Panc1 (cell line): Measurements from ENCODE around the gene HAUS1. TPM values are rescaled to one million over a fixed set of nuclear protein-coding genes. Genes with fewer than 3 reads are reported as not detected.

Experiments used
- ATAC-seq: fragments of 200-7000 bp; cut with Tn5 transposase; 2 replicates; pipeline ENCODE4 v1.9.1; 2020; ENCODE audit warnings: mild to moderate bottlenecking, moderate library complexity
- BruUV-seq: library from RNA; stranded (reverse); fragments of 400-500 nt; replicated peaks from 2 replicates; lab custom pipeline; 2021; lab: Mats Ljungman, UMichigan
- CTCF ChIA-PET: fragments of 300-600 bp; sonication (Branson Sonifier 250); formaldehyde crosslinking; loops from one replicate; lab custom pipeline; 2022; ENCODE audit warnings: antibody characterized with exemption; lab: Charles Lee
- POLR2A ChIA-PET: fragments of 300-600 bp; sonication (Branson Sonifier 250); formaldehyde crosslinking; loops from one replicate; lab custom pipeline; 2022; ENCODE audit warnings: antibody characterized with exemption; lab: Charles Lee
- DNase-seq: peaks from one replicate; pipeline ENCODE4 v3.0.0-alpha.2; 2010; ENCODE audit warnings: low read depth, low spot score
- H3K27ac ChIP-seq: 2 replicates; pipeline ENCODE4 v1.5.1; 2011; ENCODE audit warnings: mild to moderate bottlenecking, low read length, inconsistent platforms
- H3K27me3 ChIP-seq: fragments of 200-500 bp; sonication (Bioruptor generic); 2 replicates; pipeline ENCODE4 v1.6.0; 2014; ENCODE audit warnings: low read length, inconsistent platforms; ENCODE audit not compliant: control insufficient read depth, insufficient read depth
- H3K36me3 ChIP-seq: fragments of 200-500 bp; sonication (Bioruptor generic); 2 replicates; pipeline ENCODE4 v1.5.1; 2014; ENCODE audit warnings: inconsistent platforms, mild to moderate bottlenecking, low read length, moderate library complexity; ENCODE audit not compliant: control insufficient read depth, insufficient read depth
- H3K4me1 ChIP-seq: 2 replicates; pipeline ENCODE4 v1.5.1; 2011; ENCODE audit warnings: inconsistent platforms, mild to moderate bottlenecking, low read length, moderate library complexity; ENCODE audit not compliant: control insufficient read depth, insufficient read depth
- H3K4me3 ChIP-seq, 2 experiments: 2 replicates each; pipeline ENCODE4 v1.5.1; 2011 to 2012; ENCODE audit warnings: low read depth in 2 of 2, low read length in 2 of 2, mild to moderate bottlenecking in 2 of 2, inconsistent platforms in 1 of 2, moderate library complexity in 1 of 2
- H3K9me3 ChIP-seq: fragments of 200-500 bp; sonication (Bioruptor generic); 2 replicates; pipeline ENCODE4 v1.5.1; 2014; ENCODE audit warnings: low read depth, mild to moderate bottlenecking, inconsistent platforms, low read length, moderate library complexity; ENCODE audit not compliant: control insufficient read depth, insufficient read depth
- CTCF ChIP-seq: fragments of 450-650 bp; IDR thresholded peaks from 2 replicates; pipeline ENCODE4 v1.5.1; 2017; ENCODE audit warnings: mild to moderate bottlenecking
- POLR2AphosphoS5 ChIP-seq: IDR thresholded peaks from 2 replicates; pipeline ENCODE4 v1.6.1; 2012; ENCODE audit warnings: mild to moderate bottlenecking, low read depth, low read length, moderate library complexity
- REST ChIP-seq, 2 experiments: IDR thresholded peaks; 2 replicates each; pipeline ENCODE4 v1.6.1; 2011 to 2012; ENCODE audit warnings: low read depth in 2 of 2, control low read depth in 1 of 2, low read length in 1 of 2, mild to moderate bottlenecking in 1 of 2, moderate library complexity in 1 of 2; ENCODE audit not compliant: insufficient read depth in 1 of 2
- SIN3A ChIP-seq: IDR thresholded peaks from 2 replicates; pipeline ENCODE4 v1.6.1; 2012; ENCODE audit warnings: low read depth, mild to moderate bottlenecking, low read length, moderate library complexity, borderline replicate concordance; ENCODE audit not compliant: insufficient read depth
- TCF7L2 ChIP-seq: IDR thresholded peaks from 2 replicates; pipeline ENCODE4 v1.6.1; 2011; ENCODE audit warnings: mild to moderate bottlenecking, low read depth, low read length, inconsistent platforms
- in situ Hi-C: cut with HindIII; loops from 2 replicates; pipeline ENCODE4 v1.10.0; 2016; ENCODE audit warnings: low sequenced_read_pairs, low pct_unique_long_range_greater_than_20kb
- intact Hi-C: fragments of 100-400 bp; cut with micrococcal nuclease; formaldehyde crosslinking; loops from one replicate; pipeline ENCODE4 v1.10.0; 2022; ENCODE audit not compliant: unreplicated experiment
- total RNA-seq: library from RNA; stranded (reverse); gene quantifications from one replicate; pipeline ENCODE4 v1.2.1, GENCODE V29; 2021; ENCODE audit not compliant: unreplicated experiment

Gene HAUS1
- total RNA-seq, 1 experiment from 2014 or later: 28.4 TPM

GRCh38 chr18:46152808-46153617, 48.8 kb downstream of the HAUS1 start:
- H3K36me3 ChIP-seq: no peaks in the 10 kb centered on the region
- in situ Hi-C loops (no loop called here), intact Hi-C loops (no loop called here)
- peak overlapping the region in 1 of 2 experiments; percentile 17; a peak in 1 of 4 replicates for H3K4me3 ChIP-seq
- DNase-seq (peak; percentile 56), ATAC-seq (peak; percentile 79)
- BruUV-seq: no TSS peak
- H3K27me3 ChIP-seq: no peaks in the 10 kb centered on the region
- ChIA-PET POLR2A (no interaction called here), CTCF (no interaction called here)
- H3K9me3 ChIP-seq: no peaks in the 10 kb centered on the region
- H3K27ac ChIP-seq: 0 out of 2 replicates have a peak overlapping the region, but pooled peaks have one; percentile 61
- TF ChIP-seq SIN3A (no peak), POLR2AphosphoS5 (no peak), TCF7L2 (no peak)
- peaks cover 11% of the 10 kb centered on the region for H3K4me1 ChIP-seq

GRCh38 chr18:46155641-46156051, 51.5 kb downstream of the HAUS1 start:
- Histone ChIP-seq H3K4me3 (no peak overlapping the region), H3K27me3 (no peaks in the 10 kb centered on the region), H3K9me3 (no peaks in the 10 kb centered on the region), H3K36me3 (no peaks in the 10 kb centered on the region), H3K27ac (no peak overlapping the region), H3K4me1 (peaks cover 7% of the 10 kb centered on the region)
- peak; percentile 54 for ATAC-seq
- in situ Hi-C loops (no loop called here), intact Hi-C loops (no loop called here)
- BruUV-seq: no TSS peak
- DNase-seq: no peak
- ChIA-PET CTCF (no interaction called here), POLR2A (no interaction called here)
- TF ChIP-seq SIN3A (no peak), REST (IDR thresholded peaks at IDR 0.05; ENCODE audit: insufficient read depth in 1 of 2, low read depth in 2 of 2, low read length in 1 of 2) (no peak), TCF7L2 (no peak), POLR2AphosphoS5 (no peak), CTCF (no peak)
